ENCODE results near the gene BIRC7. TPM values are rescaled to one million over a fixed set of nuclear protein-coding genes. Genes with fewer than 3 reads are reported as not detected.

BIRC7 gene
- total RNA-seq, 1 experiment from 2014 or later: 0.10 TPM

DNA sequence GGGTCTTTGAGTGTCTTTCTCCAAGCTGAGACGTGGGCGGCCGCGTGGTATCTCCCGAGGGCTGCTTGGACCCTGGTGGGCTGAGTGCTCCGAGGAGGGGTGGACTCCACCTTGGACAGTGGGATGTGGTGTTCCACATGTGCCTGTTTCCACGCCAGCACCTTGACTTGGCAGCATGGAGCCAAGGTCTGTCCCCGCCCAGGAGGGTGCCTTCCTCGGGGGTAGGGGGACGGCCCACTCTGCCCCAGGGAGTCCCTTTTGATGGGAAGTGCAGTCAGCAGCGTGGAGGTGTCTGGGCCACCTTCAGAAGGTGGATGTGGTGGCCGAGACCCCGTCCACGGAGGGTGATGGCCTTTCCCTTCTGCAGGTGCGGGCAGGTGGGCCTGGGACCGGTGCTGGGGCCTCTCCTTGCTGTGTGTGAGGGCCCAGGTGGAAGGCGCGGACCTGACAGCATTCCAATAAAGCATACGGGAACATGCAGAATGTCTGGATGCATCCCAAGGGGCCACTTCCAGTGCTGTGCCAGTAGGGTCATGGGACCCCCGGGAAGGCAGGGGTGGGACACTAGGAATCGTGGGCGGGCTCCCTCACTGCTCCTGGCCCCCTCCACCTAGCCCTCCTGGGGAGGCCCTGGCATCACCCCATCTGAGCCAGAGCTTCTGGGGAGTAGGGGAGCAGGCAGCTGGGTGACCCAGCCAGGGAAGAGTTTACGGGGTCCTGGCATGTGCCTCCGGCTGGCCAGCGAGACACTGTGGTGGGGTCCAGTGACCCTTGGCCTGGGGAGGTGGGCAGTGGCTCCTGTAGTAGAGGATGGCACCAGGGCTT lies 53.8 kb downstream of the BIRC7 start:
- Histone ChIP-seq H3K9me3 (replicated peaks) (no peaks in the 10 kb centered on the region), H3K27ac (no peak overlapping the region), H3K4me1 (no peaks in the 10 kb centered on the region), H3K4me3 (no peak overlapping the region), H3K27me3 (no peaks in the 10 kb centered on the region), H3K36me3 (peaks cover 31% of the 10 kb centered on the region)
- DNase-seq: no peak

Other genes with a start within 250 kb of the BIRC7 start
- not detected in 2 replicates for gene BHLHE23, start 228.9 kb upstream of the BIRC7 start, total RNA-seq (2014; rRNA removed; shearing (Covaris generic))
- 83.2 and 84.4 TPM in 2 replicates for gene YTHDF1, start 19.8 kb upstream of the BIRC7 start, total RNA-seq (2014; rRNA removed; shearing (Covaris generic))
- 15.5 and 16.4 TPM in 2 replicates for gene NKAIN4, start 18.6 kb downstream of the BIRC7 start, total RNA-seq (2014; rRNA removed; shearing (Covaris generic))
- gene ARFGAP1, start 36.9 kb downstream of the BIRC7 start, total RNA-seq (2014; rRNA removed; shearing (Covaris generic)): 72.5 and 96.8 TPM in 2 replicates
- 0.18 TPM in 1 of 2 replicates, not detected in the other for gene COL20A1, start 57.3 kb downstream of the BIRC7 start, total RNA-seq (2014; rRNA removed; shearing (Covaris generic))
- 0.06 TPM in 1 of 2 replicates, not detected in the other for gene CHRNA4, start 125.4 kb downstream of the BIRC7 start, total RNA-seq (2014; rRNA removed; shearing (Covaris generic))
- not detected in 2 replicates for gene KCNQ2, start 236.8 kb downstream of the BIRC7 start, total RNA-seq (2014; rRNA removed; shearing (Covaris generic))